Activated CD8-positive, alpha-beta T cell treated with anti-CD3 and anti-CD28 coated beads for 36 hours (primary cell): ENCODE data around the gene SDCCAG8. TPM values are rescaled to one million over a fixed set of nuclear protein-coding genes. Genes with fewer than 3 reads are reported as not detected.

Experiments
- ATAC-seq: fragments of 200-7000 bp; cut with Tn5 transposase; one replicate; pipeline ENCODE4 v1.10.0; 2021; ENCODE audit warnings: mild to moderate bottlenecking, moderate library complexity
- CTCF ChIA-PET: fragments of 350-600 bp; sonication (Branson Sonifier 250); formaldehyde crosslinking; loops from one replicate; lab custom pipeline; 2021; ENCODE audit warnings: antibody characterized with exemption; lab: Charles Lee
- POLR2A ChIA-PET: fragments of 350-600 bp; sonication (Branson Sonifier 250); formaldehyde crosslinking; loops from one replicate; lab custom pipeline; 2021; ENCODE audit warnings: antibody characterized with exemption; lab: Charles Lee
- DNase-seq: peaks from one replicate; pipeline ENCODE4 v3.0.0-alpha.2; 2020
- H3K27ac Mint-ChIP-seq: one replicate; pipeline ENCODE4 v1.8.0; 2021; ENCODE audit warnings: mild to moderate bottlenecking, mixed read lengths
- H3K27me3 Mint-ChIP-seq: one replicate; pipeline ENCODE4 v1.8.0; 2021; ENCODE audit warnings: mixed read lengths
- H3K36me3 Mint-ChIP-seq: one replicate; pipeline ENCODE4 v1.8.0; 2021; ENCODE audit warnings: low read depth, mixed read lengths
- H3K4me1 Mint-ChIP-seq: one replicate; pipeline ENCODE4 v1.8.0; 2021; ENCODE audit warnings: low read depth, mixed read lengths
- H3K4me3 Mint-ChIP-seq: one replicate; pipeline ENCODE4 v1.8.0; 2021; ENCODE audit warnings: mild to moderate bottlenecking, moderate library complexity, mixed read lengths
- H3K9me3 Mint-ChIP-seq: one replicate; pipeline ENCODE4 v1.8.0; 2021; ENCODE audit warnings: mixed read lengths
- intact Hi-C: fragments of 100-400 bp; cut with micrococcal nuclease; formaldehyde crosslinking; loops from one replicate; pipeline ENCODE4 v1.10.0; 2022
- total RNA-seq, 2 experiments: library from RNA; stranded (reverse); gene quantifications; one replicate each; pipeline ENCODE4 v1.2.3, GENCODE V29; 2021
- TF ChIP-seq, protein P1 (sequence below): fragments of 200-600 bp; IDR thresholded peaks from one replicate; pipeline ENCODE4 v1.8.0; 2022; ENCODE audit warnings: antibody characterized with exemption, mild to moderate bottlenecking

SDCCAG8 gene
- total RNA-seq, 2 experiments from 2014 or later, result 22.4 to 22.6 TPM

- TF ChIP-seq, protein P1, sequence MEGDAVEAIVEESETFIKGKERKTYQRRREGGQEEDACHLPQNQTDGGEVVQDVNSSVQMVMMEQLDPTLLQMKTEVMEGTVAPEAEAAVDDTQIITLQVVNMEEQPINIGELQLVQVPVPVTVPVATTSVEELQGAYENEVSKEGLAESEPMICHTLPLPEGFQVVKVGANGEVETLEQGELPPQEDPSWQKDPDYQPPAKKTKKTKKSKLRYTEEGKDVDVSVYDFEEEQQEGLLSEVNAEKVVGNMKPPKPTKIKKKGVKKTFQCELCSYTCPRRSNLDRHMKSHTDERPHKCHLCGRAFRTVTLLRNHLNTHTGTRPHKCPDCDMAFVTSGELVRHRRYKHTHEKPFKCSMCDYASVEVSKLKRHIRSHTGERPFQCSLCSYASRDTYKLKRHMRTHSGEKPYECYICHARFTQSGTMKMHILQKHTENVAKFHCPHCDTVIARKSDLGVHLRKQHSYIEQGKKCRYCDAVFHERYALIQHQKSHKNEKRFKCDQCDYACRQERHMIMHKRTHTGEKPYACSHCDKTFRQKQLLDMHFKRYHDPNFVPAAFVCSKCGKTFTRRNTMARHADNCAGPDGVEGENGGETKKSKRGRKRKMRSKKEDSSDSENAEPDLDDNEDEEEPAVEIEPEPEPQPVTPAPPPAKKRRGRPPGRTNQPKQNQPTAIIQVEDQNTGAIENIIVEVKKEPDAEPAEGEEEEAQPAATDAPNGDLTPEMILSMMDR, result no peak
- H3K27ac Mint-ChIP-seq, result no peak overlapping the region
- DNase-seq (no peak), ATAC-seq (no peak)
- H3K27me3 Mint-ChIP-seq, result no peaks in the 10 kb centered on the region
- H3K4me1 Mint-ChIP-seq, result peaks cover 3% of the 10 kb centered on the region
- ChIA-PET CTCF (no interaction called here), POLR2A (no interaction called here)
- H3K36me3 Mint-ChIP-seq, result peaks cover 3% of the 10 kb centered on the region
- intact Hi-C loops, result no loop called here
- H3K4me3 Mint-ChIP-seq, result no peak overlapping the region
- no peaks in the 10 kb centered on the region for H3K9me3 Mint-ChIP-seq
Measured at GRCh38 chr1:243397613-243398321, 141.9 kb downstream of the SDCCAG8 start.

- H3K9me3 Mint-ChIP-seq, result no peaks in the 10 kb centered on the region
- TF ChIP-seq, protein P1, result no peak
- ChIA-PET CTCF (interaction anchor here (1.2 to 1.6 kb wide), 2 partner anchors 10 to 14 kb away, joined by 4 to 7 read pairs; no protein-coding TSS in a partner anchor), POLR2A (interaction anchor here (1.6 kb wide), 1 partner anchor 11 kb away, joined by 5 read pairs; no protein-coding TSS in a partner anchor)
- peaks cover 3% of the 10 kb centered on the region for H3K4me1 Mint-ChIP-seq
- no peak overlapping the region for H3K4me3 Mint-ChIP-seq
- H3K27ac Mint-ChIP-seq, result no peak overlapping the region
- no peaks in the 10 kb centered on the region for H3K27me3 Mint-ChIP-seq
- DNase-seq (no peak), ATAC-seq (no peak)
- intact Hi-C loops, result no loop called here
- peaks cover 3% of the 10 kb centered on the region for H3K36me3 Mint-ChIP-seq
Measured at GRCh38 chr1:243399561-243400155, 143.8 kb downstream of the SDCCAG8 start.

GRCh38 chr1:243402868-243403267 lies 147.0 kb downstream of the SDCCAG8 start:
- POLR2A ChIA-PET, result no interaction called here
- H3K4me1 Mint-ChIP-seq, result peaks cover 11% of the 10 kb centered on the region

GRCh38 chr1:243406424-243406823 lies 150.6 kb downstream of the SDCCAG8 start:
- H3K27me3 Mint-ChIP-seq, result no peaks in the 10 kb centered on the region
- H3K27ac Mint-ChIP-seq, result no peak overlapping the region
- ChIA-PET POLR2A (no interaction called here), CTCF (interaction anchor here (1.1 to 1.3 kb wide), 2 partner anchors 63 to 64 kb away, joined by 4 read pairs; no protein-coding TSS in a partner anchor)
- TF ChIP-seq, protein P1, result no peak
- no peak for DNase-seq
- intact Hi-C loops, result no loop called here
- H3K4me1 Mint-ChIP-seq, result peaks cover 10% of the 10 kb centered on the region
- no peak for ATAC-seq
- no peaks in the 10 kb centered on the region for H3K36me3 Mint-ChIP-seq
- H3K4me3 Mint-ChIP-seq, result no peak overlapping the region
- H3K9me3 Mint-ChIP-seq, result no peaks in the 10 kb centered on the region

More at GRCh38 chr1:243402868-243403267, 147.0 kb downstream of the SDCCAG8 start:
- H3K36me3 Mint-ChIP-seq, result no peaks in the 10 kb centered on the region
- DNase-seq, result no peak
- TF ChIP-seq, protein P1, result no peak
- intact Hi-C loops, result no loop called here
- no peak for ATAC-seq
- no peaks in the 10 kb centered on the region for H3K27me3 Mint-ChIP-seq
- CTCF ChIA-PET, result interaction anchor here (0.9 to 1.6 kb wide), 2 partner anchors 59 to 870 kb away, joined by 3 to 4 read pairs; no protein-coding TSS in a partner anchor
- no peaks in the 10 kb centered on the region for H3K9me3 Mint-ChIP-seq
- no peak overlapping the region for H3K4me3 Mint-ChIP-seq
- H3K27ac Mint-ChIP-seq, result no peak overlapping the region
